DOHH2 (cell line): ENCODE data around the gene CPED1.

ENCODE experiments used
- EZH2phosphoT487 ChIP-seq: fragments of 200-600 bp; sonication (generic); IDR thresholded peaks from 2 replicates; pipeline ENCODE4 v1.6.1; 2017; ENCODE audit warnings: borderline replicate concordance, mild to moderate bottlenecking, antibody characterized with exemption, low read length, moderate library complexity, mixed read lengths
- TF ChIP-seq, protein P1 (sequence below): fragments of 200-600 bp; sonication (generic); IDR thresholded peaks from one replicate; pipeline ENCODE4 v1.5.1; 2014; ENCODE audit warnings: antibody characterized with exemption, mild to moderate bottlenecking, low read depth, low read length; ENCODE audit not compliant: poor library complexity, severe bottlenecking

DNA sequence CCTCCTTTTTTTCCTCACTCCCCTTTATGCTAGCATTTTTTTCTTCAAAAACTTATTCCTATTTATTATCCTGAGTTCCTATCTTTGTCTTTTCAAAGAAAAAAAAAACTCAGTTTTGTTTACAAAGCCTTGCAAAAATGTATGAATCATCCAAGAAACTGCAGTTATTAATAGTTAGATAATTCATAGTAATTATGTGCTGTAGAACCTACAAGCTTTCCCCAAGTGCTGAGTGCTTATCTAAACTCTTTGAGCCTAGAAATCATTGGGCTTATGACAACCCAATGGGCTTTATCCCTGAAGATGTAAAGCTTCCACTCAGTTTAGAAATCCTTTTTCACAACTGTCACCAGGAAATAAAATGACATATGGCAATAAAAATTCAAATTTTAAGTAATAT is 194.4 kb downstream of the CPED1 start:
- TF ChIP-seq, protein P1, sequence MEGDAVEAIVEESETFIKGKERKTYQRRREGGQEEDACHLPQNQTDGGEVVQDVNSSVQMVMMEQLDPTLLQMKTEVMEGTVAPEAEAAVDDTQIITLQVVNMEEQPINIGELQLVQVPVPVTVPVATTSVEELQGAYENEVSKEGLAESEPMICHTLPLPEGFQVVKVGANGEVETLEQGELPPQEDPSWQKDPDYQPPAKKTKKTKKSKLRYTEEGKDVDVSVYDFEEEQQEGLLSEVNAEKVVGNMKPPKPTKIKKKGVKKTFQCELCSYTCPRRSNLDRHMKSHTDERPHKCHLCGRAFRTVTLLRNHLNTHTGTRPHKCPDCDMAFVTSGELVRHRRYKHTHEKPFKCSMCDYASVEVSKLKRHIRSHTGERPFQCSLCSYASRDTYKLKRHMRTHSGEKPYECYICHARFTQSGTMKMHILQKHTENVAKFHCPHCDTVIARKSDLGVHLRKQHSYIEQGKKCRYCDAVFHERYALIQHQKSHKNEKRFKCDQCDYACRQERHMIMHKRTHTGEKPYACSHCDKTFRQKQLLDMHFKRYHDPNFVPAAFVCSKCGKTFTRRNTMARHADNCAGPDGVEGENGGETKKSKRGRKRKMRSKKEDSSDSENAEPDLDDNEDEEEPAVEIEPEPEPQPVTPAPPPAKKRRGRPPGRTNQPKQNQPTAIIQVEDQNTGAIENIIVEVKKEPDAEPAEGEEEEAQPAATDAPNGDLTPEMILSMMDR: no peak
- TF ChIP-seq EZH2phosphoT487: no peak
